ENCODE measurements around the gene PIWIL4.
"Not testable (repeated sequence)": the region's sequence is repeated elsewhere in the genome, so short reads cannot be mapped to it uniquely, and the experiment has no call there.

Gene PIWIL4

DNA sequence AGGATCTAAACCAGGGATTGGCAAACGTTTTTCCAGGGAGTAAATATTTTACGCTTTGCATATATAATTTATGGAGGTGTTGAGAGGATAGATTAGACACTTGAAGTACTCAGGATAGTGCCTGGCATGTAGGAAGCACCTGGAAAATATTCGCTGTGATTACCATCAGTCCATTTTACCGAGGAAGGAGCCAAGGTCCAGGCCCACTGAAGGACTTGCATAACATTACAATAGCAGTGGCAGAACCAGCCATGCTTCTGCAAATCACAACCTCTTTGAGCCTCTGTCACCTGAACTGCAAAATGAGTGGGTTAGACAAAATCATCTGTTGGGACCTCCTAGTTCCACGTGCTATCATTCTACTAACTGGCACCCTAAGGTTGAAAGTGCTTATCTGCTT, 18.0 kb upstream of the PIWIL4 start:
- DNase-seq = no peak

DNA sequence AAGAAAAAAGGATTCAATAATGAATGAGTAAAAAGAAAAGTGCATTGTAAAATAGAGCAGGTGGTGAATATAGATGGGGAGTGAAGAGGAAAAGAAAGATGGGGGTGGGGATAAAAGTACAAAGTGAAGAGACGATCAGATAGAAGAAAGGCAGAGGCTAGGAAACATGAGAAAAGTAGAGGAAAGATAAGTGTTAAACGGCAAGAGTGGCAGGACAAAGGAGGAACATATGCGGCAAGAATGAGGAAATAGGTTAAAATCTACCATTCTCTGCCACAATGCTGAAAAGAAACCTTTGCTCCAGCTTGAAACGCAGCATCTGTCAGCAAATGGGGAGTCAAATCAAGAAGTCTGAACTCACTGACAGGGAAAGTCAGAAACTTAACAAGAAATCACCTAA, 16.7 kb upstream of the PIWIL4 start:
- DNase-seq = no peak

DNA sequence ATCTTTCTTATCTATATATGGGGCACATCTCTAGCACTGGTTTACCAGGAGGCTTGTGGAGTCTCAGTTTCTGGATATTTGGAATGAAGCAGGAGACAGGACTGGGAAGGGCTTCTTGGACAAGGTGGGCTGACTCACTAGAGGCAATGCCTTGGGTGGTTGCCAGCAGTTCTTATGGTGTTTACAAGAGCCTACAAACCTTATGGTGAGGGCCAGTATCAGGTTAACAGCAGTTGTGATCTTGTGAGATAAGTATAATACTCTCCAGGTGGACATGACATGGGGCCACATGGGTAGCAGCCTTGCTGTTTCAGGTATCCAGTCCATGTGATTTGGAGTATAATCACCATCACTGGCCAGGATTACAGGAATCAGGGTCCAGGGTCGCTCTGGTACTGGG, 13.2 kb upstream of the PIWIL4 start:
- DNase-seq = no peak

DNA sequence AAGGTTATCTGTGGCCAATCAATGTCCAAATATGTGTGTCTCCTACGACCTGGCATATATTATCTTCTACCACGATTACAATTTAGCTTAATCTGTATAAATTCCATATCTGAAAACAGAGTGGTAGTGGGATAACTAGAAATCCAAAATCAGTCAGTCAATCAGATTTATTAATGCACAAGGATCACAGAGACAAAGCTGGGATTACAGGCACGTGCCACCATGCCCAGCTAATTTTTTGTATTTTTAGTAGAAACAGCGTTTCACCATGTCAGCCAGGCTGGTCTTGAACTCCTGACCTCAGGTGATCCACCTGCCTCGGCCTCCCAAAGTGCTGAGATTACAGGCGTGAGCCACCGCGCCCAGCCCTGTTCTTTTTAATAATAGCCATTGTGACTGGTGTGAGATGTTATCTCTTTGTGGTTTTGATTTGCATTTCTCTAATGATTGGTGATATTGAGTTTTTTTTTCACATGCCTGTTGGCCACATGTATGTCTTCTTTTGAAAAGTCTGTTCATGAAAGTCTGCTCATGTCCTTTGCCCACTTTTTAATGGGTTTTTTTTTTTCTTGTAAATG, 11.3 kb upstream of the PIWIL4 start:
- DNase-seq = not testable (repeated sequence)

DNA sequence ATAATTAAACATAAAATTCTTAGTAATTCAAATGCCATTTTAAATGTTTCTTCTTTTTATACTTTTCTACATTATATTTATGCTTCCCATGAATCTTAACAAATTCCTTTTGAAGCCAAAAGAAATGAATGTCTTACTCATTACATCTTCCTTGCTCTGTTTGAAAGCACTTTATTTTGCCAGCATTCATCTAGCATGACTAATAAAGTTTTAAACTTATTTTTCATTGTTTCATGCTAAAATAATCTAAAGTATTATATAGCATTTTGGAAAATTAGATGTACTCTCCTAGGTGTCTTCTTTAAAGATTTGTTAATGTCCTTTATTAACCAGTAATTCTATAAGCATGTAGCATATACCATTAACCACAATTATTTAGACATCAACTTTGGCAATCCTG, 9.7 kb upstream of the PIWIL4 start:
- no peak for DNase-seq

DNA sequence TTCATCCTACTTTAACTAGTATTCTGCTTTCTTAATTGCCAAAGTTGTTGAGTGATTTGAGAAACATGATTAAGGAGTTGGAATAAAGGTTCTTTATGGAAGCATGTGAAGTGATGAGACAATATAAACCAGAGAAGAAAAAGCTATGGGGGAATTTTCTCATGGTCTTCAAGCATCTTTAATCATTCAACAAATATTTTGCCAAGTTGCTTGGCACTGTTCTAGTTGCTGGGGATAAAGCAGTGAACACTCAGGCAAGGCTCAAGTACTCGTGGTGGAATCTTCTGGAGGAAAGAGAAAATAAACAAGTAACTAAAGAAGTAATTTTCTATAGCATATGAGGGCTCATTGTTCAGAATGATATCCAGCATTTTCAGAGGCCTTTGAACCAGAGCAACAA, 9.2 kb upstream of the PIWIL4 start:
- no peak for DNase-seq

DNA sequence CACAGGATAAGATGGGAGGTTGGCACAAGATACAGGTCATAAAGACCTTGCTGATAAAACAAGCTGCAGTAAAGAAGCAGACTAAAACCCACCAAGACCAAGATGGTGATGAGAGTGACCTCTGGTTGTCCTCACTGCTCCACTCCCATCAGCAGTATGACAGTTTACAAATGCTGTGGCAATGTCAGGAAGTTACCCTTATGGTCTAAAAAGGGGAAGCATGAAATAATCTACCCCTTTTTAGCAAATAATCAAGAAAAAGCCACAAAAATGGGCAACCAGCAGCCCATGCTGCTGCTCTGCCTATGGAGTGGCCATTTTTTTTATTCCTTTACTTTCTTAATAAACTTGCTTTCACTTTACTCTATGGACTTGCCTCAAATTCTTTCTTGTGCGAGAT, 8.7 kb upstream of the PIWIL4 start:
- DNase-seq = no peak

DNA sequence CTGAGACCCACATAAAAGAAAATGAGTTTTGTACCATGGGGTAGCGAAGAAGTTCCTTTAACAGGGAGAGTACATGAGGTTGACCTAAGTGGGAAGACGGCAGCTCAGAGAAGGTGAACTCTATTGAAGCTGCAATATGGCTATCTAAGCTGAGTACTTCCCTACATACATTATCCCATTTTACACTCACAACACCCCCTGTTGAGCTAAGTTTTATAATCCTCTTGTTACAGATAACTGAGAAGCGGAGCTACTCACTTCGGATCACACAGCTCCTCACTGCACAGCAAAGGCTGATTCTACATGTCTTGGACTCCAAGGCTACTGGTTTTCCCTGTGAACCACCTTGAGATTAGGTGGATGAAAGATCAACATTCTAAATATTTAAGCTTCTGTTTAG, 8.2 kb upstream of the PIWIL4 start:
- DNase-seq = no peak

DNA sequence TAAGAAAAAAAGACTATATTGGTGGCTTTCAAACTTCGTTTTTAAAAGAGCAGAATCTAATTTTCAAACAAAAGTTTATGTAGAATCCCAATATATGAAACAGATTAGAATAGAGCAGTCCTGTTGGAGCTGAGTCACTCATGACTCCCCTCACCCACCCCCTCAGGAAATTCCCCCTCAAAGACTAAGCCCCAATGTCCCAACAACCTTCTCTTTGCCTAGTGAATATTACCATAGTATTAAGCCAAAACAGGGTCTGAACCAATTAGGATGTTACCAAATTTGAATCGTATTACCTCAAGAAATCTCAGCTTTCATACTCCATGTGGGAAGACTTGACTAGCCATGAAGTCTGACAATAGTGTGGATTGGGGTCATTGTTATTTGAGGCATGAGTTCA, 7.8 kb upstream of the PIWIL4 start:
- no peak for DNase-seq

DNA sequence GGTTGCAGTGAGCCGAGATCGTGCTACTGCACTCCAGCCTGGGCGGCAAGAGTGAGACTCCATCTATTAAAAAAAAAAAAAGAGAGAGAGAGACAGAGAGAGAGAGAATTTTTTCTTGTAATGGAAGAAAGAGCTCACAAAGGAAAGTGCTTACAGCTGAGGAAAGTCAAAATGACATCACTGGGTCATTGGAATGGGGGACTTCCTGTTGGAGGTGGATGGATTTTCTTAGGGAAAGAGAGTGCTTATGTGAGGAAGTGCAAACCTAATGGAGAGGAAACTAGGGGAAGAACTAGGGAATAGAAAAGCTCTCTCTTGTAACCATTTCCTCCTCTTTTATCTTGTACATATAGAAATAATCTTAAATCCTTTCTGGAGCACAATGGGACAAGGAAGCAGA, 6.3 kb upstream of the PIWIL4 start:
- DNase-seq = no peak

DNA sequence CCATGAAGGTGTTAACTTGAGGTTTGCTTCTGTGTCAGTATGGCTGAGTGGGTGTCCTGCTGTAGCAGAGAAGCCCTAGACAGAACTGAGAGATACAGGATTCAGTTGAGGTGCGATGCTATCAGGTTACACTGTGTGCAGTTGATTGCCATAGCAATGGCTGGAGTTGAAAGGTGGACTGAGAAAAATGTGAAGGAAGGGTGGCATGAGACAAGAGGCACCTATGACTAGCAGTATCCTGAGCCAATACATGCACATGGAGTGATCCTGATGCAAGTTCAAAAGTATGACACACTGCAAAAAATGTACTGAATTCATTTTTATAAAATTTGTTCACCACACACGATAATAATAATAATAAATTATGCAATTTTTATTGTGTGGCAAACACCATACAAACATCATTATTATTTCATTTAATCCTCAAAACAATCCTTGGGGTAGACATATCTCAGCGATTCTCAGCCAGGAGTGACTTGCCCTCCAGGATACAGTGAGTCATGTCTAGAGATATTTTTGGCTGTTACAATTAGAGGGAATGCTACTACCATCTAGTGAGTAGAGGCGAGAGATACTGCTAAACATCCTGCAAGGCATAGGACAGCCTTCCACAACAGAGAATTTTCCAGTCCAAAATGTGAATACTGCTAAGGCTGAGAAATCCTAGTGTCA, 3.9 kb upstream of the PIWIL4 start:
- no peak for DNase-seq

DNA sequence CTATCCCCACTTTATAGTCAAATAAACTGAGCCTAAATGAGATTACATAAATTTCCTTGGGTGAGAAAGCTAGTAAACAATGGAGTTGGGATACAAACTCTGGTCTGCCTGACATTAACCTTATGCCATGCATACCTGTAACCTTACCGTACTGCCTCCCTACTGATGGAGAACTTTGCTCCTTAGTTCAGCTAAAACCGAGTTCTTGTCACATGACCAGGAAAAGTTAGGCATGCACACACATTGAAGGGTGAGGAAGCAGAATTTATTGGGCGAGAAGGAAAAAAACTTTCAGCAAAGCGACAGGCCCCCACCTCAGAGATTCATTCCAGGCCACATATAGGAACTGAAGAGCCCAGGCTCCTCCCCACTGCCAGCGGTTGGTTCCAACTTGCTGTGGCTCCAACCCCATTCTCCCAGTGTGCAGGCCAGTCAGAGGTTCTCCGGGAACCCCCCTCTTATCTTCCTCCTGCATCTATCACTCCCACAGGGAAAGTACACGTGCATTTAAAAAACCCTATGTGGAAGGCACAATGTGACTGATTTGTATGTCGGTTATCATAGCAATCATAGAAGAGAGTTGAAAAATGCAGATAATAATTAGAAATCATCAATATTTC, 3.2 kb upstream of the PIWIL4 start:
- DNase-seq = no peak

DNA sequence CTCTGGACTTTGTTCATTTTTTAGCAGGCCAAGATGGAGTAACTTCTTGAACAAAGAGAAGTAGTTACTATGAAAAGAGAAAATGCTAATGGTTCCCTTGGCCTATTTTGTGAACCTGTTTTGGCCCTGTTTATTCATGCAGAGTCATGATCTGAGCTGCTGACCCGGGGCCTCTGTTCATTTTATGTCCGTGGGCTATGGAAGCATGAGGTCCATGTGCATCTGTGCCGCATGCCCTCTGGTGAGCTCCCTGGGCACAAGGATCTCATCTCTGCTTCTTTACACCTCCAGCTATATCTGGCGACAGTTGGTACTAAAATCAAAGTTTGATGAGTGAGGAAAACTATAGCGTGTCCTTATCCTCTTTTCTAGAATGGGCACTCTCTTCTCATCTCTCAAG, 1.0 kb downstream of the PIWIL4 start:
- DNase-seq = no peak

DNA sequence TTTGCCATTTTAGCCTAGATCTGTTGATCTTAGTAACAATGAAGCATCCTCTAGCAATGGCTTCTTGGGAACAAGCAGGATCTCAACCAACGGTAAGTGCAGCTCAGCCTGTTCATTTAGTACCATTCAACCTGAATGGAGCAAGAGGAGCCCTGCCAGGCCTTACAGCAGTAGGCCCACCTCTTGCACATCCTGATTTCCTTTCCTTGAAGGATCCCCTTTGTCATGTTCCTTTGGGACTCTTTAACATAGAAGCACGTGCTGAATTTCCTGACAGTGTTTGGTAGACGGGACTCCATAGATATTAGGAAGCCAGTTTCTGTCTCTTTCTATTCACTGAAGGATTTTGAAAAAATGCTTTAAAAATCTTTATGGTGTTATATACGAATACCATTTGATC, 1.5 kb downstream of the PIWIL4 start:
- DNase-seq = no peak

DNA sequence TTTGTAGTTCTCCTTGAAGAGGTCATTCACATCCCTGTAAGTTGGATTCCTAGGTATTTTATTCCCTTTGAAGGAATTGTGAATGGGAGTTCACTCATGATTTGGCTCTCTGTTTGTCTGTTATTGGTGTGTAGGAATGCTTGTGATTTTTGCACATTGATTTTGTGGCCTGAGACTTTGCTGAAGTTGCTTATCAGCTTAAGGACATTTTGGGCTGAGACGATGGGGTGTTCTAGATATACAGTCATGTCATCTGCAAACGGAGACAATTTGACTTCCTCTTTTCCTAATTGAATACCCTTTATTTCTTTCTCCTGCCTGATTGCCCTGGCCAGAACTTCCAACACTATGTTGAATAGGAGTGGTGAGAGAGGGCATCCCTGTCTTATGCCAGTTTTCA, 5.8 kb downstream of the PIWIL4 start:
- not testable (repeated sequence) for DNase-seq

DNA sequence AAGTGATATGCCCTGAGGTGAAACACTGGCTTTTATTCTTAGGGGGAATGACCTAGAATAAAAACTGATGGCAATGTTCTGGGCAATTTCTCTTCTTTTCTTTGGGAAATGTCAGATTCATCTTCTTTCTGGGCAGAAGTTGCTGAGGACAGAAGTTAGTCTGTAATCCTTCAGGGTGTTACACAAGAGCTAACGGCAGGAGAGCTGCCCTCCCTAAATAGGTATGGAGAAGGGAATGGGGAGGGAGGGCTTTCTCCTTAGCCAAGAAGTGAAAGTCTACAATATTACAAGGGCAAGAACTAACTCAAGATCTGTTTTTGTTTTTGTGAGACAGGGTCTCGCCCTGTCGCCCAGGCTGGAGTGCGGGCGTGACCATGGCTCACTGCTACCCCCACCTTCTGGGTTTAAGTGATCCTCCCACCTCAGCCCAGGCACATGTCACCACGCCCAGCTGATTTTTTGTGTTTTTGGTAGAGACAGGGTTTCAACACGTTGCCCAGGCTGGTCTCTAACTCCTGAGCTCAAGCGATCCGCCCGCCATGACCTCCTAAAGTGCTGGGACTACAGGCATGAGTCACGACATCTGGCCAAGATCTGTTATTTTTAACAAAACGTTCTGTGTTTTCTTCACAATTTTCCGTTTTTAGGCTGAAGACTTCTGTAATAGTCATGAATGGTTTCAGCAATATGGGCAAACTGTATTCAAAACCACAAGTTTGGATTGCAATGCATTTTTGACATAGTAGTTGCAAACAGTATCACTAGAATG, 7.2 kb downstream of the PIWIL4 start:
- no peak for DNase-seq

DNA sequence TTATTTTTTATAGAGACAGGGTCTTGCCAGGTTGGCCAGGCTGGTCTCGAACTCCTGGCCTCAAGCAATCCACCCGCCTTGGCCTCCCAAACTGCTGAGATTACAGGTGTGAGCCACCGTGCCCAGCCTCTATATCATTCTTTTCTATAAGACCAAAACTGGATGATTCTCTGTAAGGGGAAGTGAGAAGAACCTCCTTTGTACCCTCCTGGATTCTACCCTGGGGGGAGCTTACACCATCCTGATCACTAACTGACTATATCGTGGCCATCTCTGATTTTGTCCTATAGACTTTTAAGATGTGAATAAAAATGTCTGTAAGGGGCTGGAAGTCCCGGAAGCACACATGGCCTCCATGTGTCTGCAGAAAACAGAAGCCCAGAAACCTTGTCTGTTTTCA, 9.1 kb downstream of the PIWIL4 start:
- DNase-seq = no peak

DNA sequence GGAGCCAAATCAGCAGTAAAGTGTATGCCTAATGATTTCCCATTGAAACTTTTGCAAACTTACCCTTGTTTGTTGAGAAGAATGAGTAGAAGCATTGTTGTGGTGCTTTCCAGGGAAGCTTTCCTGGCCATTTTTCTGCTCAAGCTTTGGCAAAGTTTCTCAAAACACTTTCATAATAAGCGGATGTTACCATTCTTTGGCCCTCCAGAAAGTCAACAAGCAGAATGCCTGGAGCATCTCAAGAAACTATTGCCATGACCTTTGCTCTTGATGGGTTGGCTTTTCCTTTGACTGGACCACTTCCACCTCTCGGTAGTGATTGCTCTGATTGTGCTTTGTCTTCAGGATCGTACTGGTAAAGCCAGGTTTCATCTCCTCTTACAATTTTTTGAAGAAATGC, 10.7 kb downstream of the PIWIL4 start:
- DNase-seq = no peak

DNA sequence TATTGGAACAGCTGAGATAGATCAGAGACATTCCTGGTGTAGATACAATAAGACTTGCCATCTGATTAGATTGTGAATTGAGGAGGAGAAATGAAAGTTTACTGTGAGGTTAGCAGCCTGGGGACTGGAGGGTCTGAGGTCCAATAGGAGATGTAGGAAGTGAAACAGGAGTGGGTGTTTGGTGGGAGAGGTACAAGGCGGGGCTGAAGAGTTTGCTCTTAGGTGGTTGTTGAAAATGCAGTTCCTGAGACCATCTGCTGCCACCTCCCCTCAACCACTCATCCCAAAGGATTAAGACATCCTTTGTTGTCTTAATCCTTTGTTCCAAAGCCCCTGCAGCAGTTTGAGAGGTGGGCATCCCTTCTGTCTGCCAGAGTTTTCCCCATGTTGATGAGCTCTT, 14.8 kb downstream of the PIWIL4 start:
- no peak for DNase-seq

DNA sequence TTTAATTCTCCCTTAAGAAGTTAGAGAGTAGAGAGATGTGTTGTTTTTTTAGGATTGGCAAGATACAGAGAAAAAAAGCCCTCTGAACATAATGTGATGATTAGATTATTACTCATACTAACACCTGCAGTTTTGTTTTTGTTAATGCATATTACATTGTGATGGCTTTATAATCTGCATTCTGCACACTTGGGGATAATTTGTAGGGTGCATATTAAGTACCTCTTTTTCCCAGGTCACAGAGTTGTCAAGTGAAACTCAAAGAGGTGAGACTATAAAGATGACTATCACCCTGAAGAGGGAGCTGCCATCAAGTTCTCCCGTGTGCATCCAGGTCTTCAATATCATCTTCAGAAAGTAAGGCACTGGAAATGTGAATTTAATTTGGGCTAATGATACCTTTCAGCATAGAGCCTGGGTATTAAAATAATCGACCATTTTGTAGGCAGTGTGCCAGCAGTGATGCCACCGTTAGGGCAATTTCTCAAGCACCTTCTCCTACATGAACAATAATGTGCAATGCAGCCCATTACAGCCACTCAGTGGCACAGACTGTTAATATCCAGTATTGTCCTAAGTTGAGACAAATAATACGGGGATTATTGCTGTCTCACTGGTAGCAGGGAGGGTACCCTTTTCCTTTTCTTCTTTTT, 16.2 kb downstream of the PIWIL4 start:
- DNase-seq = no peak

DNA sequence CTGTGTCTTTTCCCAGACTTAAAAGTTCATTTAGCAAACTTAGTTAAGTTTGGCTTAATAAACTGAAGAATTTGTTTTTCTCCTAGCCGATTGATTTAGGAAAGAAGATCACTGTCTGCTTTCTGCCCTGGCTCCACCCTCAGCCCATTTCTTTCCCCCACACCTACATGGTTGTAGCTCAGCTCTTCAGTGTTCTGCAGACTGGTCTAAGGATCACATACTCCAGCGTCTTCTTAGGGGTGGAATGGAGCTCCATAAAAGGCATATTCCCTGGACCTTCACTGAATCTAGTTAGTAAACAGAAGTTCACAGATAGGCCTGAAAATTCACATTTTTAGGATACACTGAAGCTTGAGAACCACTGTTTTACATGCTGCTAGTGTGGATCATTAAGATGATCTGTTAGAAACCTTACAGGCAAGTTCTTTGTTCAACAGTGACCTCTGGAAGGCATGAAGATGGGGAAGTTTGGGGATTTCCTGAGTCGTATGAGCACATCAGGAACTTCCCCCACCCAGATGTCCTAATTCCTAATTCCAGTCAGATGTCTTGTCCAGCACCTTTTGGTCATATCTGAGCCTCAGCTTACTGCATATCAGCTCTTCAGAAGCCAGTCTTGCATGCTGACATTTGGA, 16.8 kb downstream of the PIWIL4 start:
- no peak for DNase-seq

DNA sequence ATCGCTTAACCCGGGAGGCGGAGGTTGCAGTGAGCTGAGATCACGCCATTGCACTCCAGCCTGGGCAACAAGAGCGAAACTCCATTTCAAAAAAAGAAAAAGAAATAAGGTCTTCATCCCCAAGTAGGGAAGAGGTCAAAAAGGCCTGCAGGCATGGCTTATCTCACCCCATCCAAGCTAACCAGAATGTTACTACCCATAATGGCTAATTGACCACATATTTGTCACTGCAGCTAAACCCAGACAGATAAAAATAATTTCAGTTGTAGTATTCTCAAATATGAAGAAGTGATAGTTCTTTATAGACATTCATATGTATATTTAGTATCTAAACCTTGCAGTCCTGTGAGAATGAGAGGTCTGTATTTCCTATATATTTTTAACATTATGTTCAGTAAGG, 17.8 kb downstream of the PIWIL4 start:
- no peak for DNase-seq

DNA sequence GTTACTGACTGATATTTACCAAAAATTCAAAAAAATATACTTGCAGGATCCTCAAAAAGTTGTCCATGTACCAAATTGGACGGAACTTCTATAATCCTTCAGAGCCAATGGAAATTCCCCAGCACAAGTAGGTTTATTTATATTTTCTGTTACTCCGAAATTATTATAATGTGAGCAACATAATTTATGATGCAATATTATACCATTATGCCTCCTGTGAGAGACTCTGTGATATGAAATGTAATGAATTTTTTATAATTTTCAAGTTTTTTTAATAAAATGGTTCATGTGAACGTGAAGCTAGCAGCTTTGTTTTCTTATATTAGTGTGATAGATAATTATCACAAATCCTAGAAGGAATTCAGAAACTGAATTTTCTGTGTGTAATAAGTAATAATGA, 18.2 kb downstream of the PIWIL4 start:
- DNase-seq = no peak

All from T1000 (cell line).